ENCODE results near the gene HJV. TPM values are rescaled to one million over a fixed set of nuclear protein-coding genes. Genes with fewer than 3 reads are reported as not detected.
A peak's percentile ranks its signal among the peaks of the same experiment; 100 is the strongest.

The HJV gene
- total and polyA plus RNA-seq, 2 of the 4 experiments (the other 2 are of a cell fraction): not detected

DNA sequence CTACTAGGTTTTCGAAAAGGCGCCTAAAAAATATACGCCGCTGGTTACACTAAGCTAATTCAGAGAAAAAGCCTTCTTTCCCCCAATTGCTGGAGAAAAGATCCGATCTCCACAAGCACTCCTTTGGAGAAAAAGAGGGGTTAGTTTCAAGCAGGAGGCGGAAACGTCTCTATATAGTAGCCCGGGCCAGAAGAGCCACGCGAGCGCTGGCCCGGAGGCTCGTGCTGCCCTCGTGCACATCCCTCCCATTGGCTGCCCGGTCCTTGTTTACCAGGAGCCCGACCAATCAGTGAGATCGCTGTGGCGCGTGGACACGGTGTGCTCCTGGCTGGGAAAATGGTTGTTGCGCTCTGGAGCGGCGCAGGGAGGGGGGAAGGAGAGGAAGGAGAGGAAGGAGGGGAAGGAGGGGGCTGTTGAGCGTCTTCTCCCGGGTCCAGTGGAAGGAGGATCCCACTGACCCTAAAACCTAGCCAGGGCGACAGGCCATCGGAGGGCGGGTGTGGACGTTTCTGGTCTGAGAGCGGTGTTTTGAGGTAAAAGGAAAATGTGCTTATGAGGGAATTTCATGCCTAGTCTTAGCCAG, 25.0 kb downstream of the HJV start, which contains the start of gene TXNIP:
Gene TXNIP (minus strand): TSS at position 147 of the 583 bp plus-strand sequence. CDS start 313 bp downstream, outside the sequence.
- BruUV-seq (replicated peaks): no TSS peak
- Histone ChIP-seq H2BK120ac (ENCODE audit: low read depth, low read length) (peak within 1 kb of the TSS; percentile 86), H3K4ac (ENCODE audit: low read depth, low read length) (peak within 1 kb of the TSS; percentile 88), H4K91ac (ENCODE audit: insufficient read depth, low read depth, low read length) (peak within 1 kb of the TSS; percentile 97), H4K20me1 (ENCODE audit: insufficient read depth, low read length) (peaks cover 12% of the 10 kb centered on the region; the same call in 1 of the 2 replicates), H2BK5ac (ENCODE audit: low read depth, low read length, poor library complexity, severe bottlenecking) (peak within 1 kb of the TSS; percentile 86), H3K18ac (ENCODE audit: low read depth, low read length) (peak within 1 kb of the TSS; percentile 82), H2BK20ac (ENCODE audit: low read depth, low read length) (peak within 1 kb of the TSS; percentile 54), H2AFZ (replicated peaks; ENCODE audit: low read length, poor library complexity) (peak within 1 kb of the TSS; percentile 98), H3K56ac (ENCODE audit: extremely low read depth, insufficient read depth, low read length) (peak within 1 kb of the TSS; percentile 88), H4K5ac (ENCODE audit: low read depth, low read length) (peak within 1 kb of the TSS; percentile 78), H3K36me3 (ENCODE audit: control insufficient read depth, insufficient read depth, low read length) (peaks cover 13% of the 10 kb centered on the region), H2AK9ac (replicated peaks; ENCODE audit: low read depth, low read length, poor library complexity) (peak within 1 kb of the TSS; percentile 18), H3K14ac (replicated peaks; ENCODE audit: low read depth, low read length) (peak within 1 kb of the TSS; percentile 91), H3K4me2 (ENCODE audit: low read depth, low read length) (peak within 1 kb of the TSS; percentile 92), H3K27me3 (ENCODE audit: control insufficient read depth, insufficient read depth, low read length) (no peaks in the 10 kb centered on the region), H3K4me1 (ENCODE audit: control insufficient read depth, insufficient read depth, low read length) (peaks cover 10% of the 10 kb centered on the region), H2AK5ac (ENCODE audit: low read depth, low read length) (peak within 1 kb of the TSS; percentile 75), H3K9me1 (ENCODE audit: insufficient read depth, low read length) (peaks cover 9% of the 10 kb centered on the region), H3K27ac (ENCODE audit: insufficient read depth, low read length) (peak within 1 kb of the TSS; percentile 76), H3K4me3 (ENCODE audit: insufficient read depth, low read depth, low read length) (peak within 1 kb of the TSS; percentile 87), H3K9ac (ENCODE audit: low read depth, low read length) (peak within 1 kb of the TSS; percentile 97), H3K23ac (ENCODE audit: low read depth, low read length) (peak within 1 kb of the TSS; percentile 88), H3K9me3 (ENCODE audit: control insufficient read depth, insufficient read depth, low read length) (no peaks in the 10 kb centered on the region), H3K79me1 (ENCODE audit: low read depth in 1 of 2, low read length in 2 of 2) (peaks cover 22 to 35% of the 10 kb centered on the region in 2 experiments), H4K8ac (ENCODE audit: low read depth in 2 of 2, low read length in 2 of 2) (peak within 1 kb of the TSS; percentile 76 to 92), H2BK15ac (ENCODE audit: low read depth, low read length) (peak within 1 kb of the TSS; percentile 83)
- DNase-seq (peak; percentile 96), ATAC-seq (ENCODE audit: low read depth) (peak; percentile 97)
- POLR2A ChIA-PET (ENCODE audit: unreplicated experiment): interaction anchor here (0.6 to 1.0 kb wide), 4 partner anchors 10 to 133 kb away, joined by 3 to 4 read pairs (median 3); no protein-coding TSS in a partner anchor
- CTCF ChIA-PET: interaction anchor here (0.6 to 0.9 kb wide), 2 partner anchors 17 to 259 kb away, joined by 3 to 4 read pairs; no protein-coding TSS in a partner anchor
- intact Hi-C loops (cut with micrococcal nuclease) (loop anchor here (2.0 to 5.0 kb wide), 4 partner anchors 32 to 79 kb away; partner anchors contain the start of genes ANKRD34A, PEX11B, POLR3GL and RBM8A), dilution Hi-C loops (cut with HindIII; ENCODE audit: low sequenced_read_pairs, unreplicated experiment) (no loop called here), in situ Hi-C loops (cut with MboI; ENCODE audit: low sequenced_read_pairs) (loop anchor here (5.0 kb wide), 1 partner anchor 79 kb away; the partner anchor contains the start of gene PEX11B)
- WGBS, 2 experiments (ENCODE audit: extremely low coverage in 2 of 2, insufficient read length in 1 of 2): 0% methylated on average over 4 of the region's 30 CpGs; no CpG with 5 or more reads in 1 of the 2 experiments
- peak; percentile 98 for TF ChIP-seq BHLHE40 (IDR thresholded peaks at IDR 0.05; ENCODE audit: low read depth, low read length)
- TF ChIP-seq MXI1 (IDR thresholded peaks at IDR 0.05; ENCODE audit: borderline replicate concordance, low read depth, low read length): peak; percentile 98
- TF ChIP-seq NFE2L2 (IDR thresholded peaks at IDR 0.05; ENCODE audit: low read depth, low read length): peak; percentile 13; the same call in 1 of the 2 replicates
- TF ChIP-seq RCOR1 (IDR thresholded peaks at IDR 0.05; ENCODE audit: insufficient replicate concordance, low read length): peak; percentile 34
- no peak for TF ChIP-seq RAD21 (IDR thresholded peaks at IDR 0.05; ENCODE audit: low read length)
- no peak for TF ChIP-seq RFX5 (IDR thresholded peaks at IDR 0.05; ENCODE audit: low read depth, low read length)
- TF ChIP-seq FOS (IDR thresholded peaks at IDR 0.05; ENCODE audit: low read depth, low read length): peak; percentile 58; the same call in 1 of the 2 replicates
- TF ChIP-seq, protein P1, sequence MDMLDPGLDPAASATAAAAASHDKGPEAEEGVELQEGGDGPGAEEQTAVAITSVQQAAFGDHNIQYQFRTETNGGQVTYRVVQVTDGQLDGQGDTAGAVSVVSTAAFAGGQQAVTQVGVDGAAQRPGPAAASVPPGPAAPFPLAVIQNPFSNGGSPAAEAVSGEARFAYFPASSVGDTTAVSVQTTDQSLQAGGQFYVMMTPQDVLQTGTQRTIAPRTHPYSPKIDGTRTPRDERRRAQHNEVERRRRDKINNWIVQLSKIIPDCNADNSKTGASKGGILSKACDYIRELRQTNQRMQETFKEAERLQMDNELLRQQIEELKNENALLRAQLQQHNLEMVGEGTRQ (IDR thresholded peaks at IDR 0.05; ENCODE audit: low read depth, low read length): peak; percentile 82
- no peak for TF ChIP-seq SMC3 (IDR thresholded peaks at IDR 0.05; ENCODE audit: low read depth, low read length)
- TF ChIP-seq CEBPB (IDR thresholded peaks at IDR 0.05; ENCODE audit: low read depth, low read length): no peak
- no peak for TF ChIP-seq CHD1 (IDR thresholded peaks at IDR 0.05; ENCODE audit: low read depth, low read length)
- peak; percentile 97 for TF ChIP-seq POLR2A (IDR thresholded peaks at IDR 0.05; ENCODE audit: low read depth, low read length)
- no peak for TF ChIP-seq CTCF (conservative IDR thresholded peaks at IDR 0.05; ENCODE audit: low read depth, low read length)
- TF ChIP-seq ELK1 (IDR thresholded peaks at IDR 0.05; ENCODE audit: borderline replicate concordance, low read depth, low read length): no peak

Measured in IMR-90 (cell line).